ENCODE results near the gene DLGAP4. TPM values are rescaled to one million over a fixed set of nuclear protein-coding genes. Genes with fewer than 3 reads are reported as not detected.
A peak's percentile ranks its signal among the peaks of the same experiment; 100 is the strongest.

DLGAP4 gene
- total RNA-seq, 1 experiment from 2014 or later, result 17.2 TPM

DNA sequence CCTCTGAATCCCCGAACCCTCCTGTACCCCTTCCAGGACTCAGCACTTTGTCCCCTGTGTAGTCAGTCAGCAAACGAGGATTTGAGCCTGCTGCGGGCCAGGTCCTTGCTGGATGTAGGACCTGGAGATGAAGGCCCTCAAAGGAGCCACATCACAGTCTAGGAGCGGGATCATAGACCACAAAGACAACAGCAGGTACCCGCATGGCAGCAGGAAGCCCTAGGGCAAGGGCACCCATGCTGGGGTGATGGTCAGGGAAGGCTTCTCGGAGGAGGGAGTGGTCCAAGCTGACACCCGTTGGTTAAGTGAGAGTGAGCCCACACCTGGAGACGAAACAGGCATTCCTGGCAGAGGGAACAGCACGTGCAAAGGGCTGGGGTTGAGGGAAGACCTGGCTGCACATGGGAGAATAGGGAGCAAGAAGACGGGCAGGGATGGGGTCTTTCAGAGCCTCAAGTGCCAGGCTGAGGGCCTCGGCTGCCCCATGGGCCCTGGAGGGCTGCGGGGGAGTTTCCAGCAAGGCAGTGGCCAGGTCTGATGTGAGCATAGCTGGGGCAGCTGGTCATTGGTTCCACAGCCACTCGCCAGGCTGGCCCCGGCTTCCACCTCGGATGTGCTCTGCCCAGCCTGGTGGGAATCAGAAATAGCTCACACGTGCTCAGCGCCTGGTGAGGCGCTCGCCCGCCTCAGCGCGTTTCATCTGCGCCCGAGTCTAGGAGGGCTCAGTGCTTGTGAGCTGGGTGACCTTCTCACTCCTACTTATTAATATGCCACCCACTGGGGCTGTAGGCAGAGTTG is 15.0 kb downstream of the DLGAP4 start:
- no peak for DNase-seq (ENCODE audit: low read depth)

DNA sequence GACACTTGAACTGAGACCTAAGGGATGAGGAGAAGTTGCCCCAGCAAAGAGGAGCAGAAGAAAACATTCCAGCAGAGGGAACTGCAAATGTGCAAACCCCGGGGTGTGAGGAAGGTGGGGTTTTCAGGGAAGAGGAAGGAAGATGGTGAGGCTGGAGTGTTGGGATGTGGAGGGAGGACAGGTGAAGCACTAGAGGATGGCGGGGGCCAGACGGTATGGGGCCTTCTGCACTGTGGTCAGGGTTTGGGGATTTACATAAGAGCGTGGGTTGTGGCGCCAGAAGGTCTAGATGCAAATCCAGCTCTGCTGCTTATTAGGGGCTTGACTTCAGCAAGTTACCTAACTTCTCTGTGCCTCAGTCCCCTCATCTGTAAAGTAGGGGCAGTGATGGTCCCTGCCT is 16.0 kb downstream of the DLGAP4 start:
- DNase-seq (ENCODE audit: low read depth), result no peak

DNA sequence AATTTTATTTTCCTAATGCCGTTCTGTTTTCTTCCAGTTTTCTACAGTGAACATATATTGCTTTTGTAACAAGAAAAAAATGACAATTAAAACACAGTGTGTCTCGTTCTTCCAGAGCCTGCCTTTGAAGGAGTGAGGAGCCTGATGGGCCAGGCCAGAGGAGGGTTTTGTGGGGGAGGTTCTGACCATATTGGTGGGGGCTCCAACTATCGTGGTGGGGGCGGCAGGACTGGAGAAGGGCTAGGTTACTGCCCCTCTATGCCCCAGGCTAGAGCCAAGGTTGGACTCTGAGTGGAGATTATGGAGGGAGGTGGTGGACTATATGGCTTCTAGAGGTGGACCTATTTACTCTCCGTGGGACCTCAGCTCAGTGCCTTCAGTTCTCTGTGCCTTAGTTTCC is 24.0 kb downstream of the DLGAP4 start:
- no peak for DNase-seq (ENCODE audit: low read depth)

DNA sequence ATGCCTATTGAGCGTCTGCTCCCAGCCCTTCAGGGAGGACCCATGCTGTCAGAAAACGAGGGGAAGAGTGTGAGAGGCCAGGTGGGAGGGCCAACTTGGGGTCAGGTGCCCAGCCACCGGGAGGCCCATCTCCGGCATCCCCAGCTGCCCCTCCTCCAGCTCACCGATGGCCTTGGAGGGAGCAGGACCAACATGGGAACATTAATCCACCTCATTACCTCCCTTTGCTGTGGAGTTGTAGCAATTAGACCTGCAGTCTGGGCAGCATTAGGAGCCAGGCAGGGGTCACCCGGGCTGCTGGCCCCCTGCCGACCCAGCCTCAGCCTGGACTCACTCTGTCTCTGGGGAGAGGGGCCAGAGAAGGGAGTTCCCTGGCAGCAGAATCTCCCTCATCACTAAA is 25.1 kb downstream of the DLGAP4 start:
- DNase-seq (ENCODE audit: low read depth), result no peak

DNA sequence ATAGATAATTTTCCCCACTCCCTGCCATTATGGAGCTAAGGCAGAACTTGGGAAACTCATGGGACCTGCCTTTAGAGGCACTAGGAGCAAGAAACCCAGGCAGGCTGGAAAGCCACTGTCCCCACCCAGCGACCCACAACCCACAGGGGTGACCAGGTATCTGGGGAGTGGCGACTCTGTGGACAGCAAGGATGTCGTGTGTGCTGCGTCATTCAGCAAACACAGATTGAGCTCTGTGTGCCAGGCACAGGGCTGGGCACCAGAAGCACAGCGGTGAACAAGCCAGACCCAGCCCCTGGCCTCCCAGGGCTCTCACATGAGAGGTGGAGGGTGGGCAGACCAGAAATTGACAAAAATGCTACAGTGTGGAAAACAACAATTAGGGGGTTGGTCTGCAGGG is 27.7 kb downstream of the DLGAP4 start:
- no peak for DNase-seq (ENCODE audit: low read depth)

DNA sequence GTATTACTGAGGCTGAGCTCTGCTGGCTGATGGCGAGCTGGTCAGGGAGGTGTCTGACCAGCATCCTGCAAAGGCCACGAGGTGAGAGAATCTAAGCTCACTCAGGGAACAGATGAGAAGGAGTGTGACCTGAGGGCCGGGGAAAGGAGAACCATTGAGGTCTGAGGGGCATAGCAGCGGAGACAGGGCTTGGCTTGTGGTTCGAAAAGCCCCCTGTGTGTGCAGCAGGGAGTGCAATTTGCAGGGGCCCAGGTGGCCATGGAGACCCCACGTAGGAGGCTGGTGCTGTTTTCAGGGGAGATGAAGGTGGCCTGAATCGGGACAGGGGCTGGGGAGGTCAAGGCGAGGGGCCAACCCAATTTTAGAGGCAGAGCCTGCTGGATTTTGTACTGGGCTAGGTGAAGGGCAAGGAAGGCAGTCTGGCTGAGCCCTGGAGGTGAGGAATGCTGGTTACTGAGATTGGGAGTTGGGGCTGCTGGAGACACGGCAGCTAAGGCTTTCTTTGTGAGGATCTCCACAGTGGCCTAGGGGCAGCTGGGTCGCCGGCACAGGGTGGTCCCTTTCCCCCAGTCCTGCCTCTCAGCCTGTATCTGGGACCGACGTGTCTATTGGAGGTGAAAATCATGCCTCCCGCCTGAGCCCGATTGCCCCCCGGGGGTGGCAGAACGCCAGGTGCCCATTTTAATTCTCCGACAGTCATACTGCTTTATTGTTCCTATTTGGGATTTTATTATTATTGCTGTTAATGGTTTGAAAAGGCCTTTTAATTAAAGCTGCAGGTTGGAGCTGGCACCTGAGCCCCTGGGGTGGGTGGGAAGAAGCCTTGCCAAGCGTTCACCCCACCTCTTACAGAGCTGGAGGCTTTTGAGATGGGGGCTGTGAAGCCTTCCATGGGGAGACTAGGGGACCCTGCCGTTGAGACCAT is 28.4 kb downstream of the DLGAP4 start:
- DNase-seq (ENCODE audit: low read depth), result no peak

DNA sequence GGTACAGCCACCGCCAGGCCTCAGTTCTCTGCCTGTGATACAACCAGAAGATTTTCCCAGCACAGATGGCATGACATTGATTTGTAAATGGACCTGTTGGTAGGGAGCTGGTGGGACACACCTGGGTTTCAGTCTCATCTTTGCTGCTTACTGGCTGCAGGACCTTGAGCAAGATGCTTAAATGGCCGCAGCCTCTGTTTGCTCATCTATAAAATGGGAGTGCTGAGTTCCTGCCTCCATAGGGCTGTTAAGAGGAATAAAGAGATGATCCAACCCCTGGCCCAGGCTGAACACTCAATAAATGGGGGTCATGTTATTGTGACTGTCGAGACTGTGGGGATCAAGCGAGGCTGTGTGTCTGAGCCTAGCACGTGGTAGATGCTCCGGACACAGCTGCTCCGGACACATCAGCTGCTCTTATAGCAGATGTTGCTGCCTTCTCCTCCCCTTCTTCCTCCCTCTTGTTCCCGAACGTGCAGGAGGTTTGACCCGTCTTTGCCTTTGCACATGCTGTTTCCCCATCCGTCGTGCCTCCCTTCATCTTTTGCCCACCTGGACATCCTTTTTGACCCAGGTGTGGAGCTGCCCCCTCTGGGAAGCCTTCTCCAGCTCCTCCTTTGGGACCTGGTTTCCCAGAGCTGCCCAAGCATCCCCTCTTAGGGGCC is 29.2 kb downstream of the DLGAP4 start:
- DNase-seq (ENCODE audit: low read depth), result no peak

DNA sequence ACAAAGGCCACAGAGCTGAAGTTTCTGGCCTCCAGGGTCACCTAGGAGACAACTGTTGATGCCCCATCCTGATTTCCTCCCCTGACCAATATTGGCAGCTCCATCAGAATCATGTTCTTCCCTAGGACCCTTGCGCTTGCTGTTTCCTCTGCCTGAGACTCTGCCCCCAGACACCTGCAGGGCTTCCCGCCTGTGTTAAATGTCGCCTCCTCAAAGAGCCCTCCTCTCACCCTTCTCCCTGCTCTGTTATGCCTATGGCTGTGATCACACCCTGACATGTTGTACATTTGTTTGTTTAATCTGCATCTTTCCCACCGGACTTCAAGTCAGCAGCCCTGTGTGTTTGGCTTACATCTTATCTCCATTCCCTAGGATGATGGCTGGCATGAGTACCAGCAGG is 30.1 kb downstream of the DLGAP4 start:
- no peak for DNase-seq (ENCODE audit: low read depth)

DNA sequence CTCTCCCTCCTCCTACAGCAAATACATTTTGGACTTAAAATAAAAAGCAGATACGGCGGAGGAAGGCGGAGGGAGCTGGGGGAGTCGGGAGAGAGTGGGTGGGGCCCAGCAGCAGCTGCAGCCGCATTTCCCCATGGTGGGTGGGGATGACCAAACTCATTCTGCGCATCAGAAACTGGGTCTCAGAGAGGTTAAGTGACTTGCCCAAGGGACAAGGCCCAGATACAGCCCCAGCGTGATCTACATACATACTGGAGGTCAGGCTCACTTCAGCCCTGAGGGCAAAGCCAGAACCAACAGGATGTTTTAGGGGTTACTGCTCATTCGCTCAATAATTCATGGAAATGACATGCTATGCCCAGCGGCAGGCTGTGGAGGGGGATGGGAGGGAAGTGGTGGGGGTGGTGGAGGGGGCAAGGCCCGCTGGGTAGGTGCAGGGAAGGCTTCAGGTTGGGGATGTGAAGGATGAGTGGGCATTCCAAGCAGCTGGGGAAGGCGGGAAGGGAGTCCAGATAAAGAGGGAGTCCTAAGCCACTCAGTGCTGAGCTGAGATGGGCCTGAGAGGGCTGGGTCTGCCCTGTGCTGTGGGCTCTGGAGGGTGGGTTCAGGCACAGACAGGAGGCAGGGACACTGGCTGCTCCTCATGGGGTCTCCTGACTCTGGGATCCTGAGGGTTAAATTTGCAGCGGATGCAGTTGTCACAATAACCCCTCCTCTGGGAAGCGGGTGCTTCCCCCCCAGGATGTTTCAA is 31.0 kb downstream of the DLGAP4 start:
- no peak for DNase-seq (ENCODE audit: low read depth)

DNA sequence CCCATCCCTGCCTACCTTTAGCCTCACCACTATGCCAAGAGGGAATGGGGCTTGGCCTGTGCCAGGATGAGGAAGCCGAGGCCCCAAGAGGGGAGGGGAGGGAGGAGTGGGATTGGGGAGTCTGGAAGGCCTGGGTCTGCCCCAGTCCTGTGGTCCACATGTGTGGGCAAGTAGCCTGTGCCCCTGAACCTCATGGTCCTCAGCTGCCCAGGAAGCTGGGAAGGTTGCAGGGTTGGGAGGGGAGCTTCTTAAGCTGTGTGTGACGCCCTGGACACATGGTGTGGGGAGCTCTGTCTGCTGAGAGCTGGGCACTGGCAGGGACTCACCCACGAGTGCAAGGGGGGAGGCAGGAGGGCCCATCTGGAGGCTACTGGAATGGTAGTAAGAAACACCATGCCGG is 31.7 kb downstream of the DLGAP4 start:
- no peak for DNase-seq (ENCODE audit: low read depth)

DNA sequence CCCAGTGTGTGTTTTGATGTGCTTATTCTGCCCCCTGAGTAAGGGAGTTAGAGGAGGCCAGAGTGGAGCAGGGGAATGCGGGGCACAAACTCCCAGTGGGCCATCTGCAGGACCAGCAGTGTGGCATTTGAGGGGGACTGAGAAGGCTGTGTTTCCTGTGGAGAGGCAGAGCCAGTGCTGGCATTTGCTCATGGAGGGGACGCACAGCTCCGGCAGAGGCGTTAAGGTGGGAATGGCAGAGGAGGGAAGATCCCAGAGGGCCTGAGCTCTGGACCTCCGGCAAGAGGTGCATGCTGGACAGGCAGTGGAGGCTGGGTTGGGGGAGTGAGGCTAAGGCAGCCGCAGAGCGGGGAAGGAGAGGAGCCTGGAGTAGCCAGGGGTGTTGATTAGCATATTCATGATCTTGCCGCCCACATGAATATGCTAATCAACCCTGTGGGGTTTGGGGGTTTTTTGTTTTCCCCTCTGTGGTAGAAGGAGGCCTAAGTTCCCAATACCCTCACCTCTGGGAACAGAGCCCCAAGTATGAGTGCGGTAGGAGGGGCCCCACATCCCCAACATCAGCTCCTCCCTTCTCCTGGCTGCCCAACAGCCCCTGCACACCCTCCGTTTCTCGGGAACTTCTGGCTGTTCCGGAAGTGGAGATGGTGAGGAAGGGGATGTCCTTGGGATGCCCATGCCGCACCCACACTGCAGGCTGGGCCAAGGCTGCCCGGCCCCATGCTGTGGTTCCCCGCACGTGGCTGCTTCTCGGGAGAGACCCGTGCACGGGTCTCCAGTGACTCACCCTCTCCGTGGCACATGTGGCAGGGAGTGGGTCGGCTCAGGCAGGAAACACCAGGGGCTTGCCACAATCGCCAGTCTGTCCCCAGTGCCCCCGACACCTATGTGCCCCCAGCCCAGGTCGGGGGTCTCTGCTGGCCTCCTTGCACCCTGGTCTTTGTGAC is 33.8 kb downstream of the DLGAP4 start:
- DNase-seq (ENCODE audit: low read depth), result peak; percentile 25

DNA sequence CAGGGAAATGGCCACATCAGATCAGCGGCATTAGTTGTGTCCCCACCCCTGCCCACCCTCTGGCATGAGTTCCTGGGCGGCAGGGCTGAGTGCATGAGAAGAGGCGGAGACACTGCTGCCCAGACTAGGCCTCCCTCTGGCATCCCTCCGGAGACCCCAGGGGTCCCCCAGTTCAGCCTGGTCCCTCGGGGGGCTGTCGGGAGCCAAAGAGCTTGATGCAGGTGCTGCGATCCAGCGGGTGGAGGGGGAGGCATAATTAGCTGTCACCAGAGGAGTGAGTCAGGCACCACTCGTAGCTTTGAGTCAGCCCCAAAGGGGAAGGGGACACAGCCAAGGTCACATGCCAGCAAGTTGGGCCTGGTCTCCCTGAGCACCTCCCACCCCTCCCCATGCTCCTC is 34.5 kb downstream of the DLGAP4 start:
- DNase-seq (ENCODE audit: low read depth), result no peak

DNA sequence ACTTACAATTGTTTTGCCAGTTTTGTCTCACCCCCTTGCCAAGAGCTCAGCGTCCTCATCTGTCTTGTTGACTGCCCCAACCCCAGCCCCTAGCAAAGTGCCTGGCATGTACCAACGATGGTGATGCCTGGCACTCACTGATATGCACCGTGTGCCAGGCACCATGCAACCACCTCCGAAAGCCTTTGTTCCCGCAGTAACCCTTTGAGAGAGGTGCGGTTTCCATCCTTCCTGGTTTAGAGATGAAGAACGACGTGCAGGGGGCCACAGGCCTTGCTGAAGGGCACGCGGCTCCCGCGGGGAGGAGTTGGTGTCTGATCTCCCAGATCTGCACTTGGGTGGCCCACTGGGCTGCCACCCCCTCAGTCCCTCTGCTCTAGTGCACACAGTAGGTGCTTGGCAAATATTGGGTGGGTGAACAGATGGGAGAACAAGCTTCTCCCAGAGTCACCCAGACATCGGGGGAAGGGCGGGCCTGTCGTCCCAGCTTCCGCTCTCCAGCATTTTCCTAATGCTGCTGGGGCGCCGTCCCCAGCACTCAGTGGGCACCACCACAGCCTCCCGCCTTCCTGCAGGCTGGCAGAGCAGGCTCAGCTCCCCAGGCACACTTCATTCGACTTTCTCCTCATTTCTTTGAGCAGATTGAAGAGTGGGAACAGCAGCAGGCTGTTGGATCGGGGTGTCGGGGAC is 35.3 kb downstream of the DLGAP4 start:
- DNase-seq (ENCODE audit: low read depth), result no peak

DNA sequence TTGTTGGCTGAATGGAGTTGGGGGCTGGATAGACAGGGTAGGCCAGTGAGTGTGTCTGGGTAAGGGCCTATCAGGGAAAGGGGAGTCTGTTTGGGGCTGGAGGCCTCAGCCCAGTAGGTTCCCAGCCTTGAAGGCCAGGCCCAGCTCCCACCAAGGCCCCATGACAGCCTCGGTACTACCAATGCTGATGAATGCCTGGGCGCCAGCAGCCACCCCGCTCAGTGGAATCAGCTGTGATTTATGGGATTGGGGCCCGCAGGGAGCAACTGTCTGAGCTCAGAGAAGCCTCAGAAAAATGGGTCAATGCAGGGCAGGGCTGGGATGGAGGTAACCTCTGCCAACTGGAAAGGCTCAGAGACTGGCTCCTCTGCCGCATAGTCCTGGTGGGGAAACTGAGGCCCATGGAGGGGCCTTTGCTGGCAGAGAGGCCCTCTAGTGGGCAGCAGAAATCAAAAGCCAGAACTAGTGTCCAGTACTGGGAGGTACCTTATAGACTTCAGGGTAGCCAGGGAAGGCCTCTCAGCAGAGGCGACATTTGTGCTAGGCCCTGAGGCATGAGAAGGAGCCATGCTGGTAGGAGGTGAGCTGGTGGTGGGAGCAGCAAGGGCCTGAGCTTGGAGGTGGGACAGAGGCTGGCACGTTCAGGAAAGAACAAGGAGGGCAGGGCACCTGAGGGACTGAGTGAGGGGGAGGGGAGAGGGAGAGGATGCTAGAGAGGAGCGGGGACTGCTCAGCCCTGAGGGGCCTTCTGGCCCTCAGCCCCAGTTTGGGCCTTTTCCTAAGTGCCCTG is 36.4 kb downstream of the DLGAP4 start:
- DNase-seq (ENCODE audit: low read depth), result no peak

DNA sequence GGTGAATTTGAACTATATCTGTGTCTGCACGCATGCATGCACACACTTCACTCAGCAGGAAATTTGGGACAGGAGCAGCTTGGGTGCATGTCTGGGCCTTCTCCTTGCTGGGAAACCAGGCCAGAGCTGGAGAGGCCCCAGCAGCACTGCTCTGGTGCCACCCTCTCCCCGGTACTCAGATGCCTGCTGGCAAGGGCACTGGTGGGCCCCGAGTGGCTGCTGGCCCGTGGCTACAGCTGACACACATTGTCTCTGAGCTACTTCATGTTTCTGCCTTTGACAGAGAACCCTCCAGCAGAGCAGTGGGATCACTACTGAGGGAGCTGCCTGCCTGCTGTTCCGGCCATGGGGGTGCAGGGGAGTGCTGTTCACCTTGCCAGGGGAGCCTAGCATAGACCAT is 37.5 kb downstream of the DLGAP4 start:
- DNase-seq (ENCODE audit: low read depth), result no peak

DNA sequence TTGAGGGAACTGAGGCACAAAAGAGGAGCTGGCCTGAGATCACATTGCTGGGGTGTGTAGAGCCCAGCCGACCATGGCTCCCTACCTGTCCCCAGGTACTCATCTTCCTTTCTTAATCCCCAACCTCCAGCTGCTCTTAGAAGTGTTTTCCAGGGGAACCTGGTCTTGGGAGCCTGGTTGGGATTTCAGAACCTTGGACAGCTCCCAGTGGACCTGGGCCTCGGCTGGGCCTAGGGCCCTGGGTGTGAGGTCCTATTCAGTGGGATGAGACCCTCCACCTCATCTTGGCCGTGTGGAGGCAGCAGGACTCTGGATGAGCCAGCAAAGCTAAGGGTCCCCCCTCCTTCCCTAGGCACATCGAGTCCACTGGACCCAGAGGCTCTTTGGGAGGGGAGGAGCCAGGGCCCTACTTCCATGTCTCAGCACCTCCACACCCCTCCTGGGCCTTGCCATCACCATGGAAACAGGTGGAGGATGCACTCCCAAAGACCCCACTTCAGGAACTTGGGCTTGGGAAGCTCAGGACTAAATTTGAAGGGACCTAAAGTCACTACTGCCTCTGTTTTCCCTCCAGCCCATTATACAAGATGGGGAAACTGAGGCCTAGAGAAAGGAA is 38.5 kb downstream of the DLGAP4 start:
- peak; percentile 54 for DNase-seq (ENCODE audit: low read depth)

DNA sequence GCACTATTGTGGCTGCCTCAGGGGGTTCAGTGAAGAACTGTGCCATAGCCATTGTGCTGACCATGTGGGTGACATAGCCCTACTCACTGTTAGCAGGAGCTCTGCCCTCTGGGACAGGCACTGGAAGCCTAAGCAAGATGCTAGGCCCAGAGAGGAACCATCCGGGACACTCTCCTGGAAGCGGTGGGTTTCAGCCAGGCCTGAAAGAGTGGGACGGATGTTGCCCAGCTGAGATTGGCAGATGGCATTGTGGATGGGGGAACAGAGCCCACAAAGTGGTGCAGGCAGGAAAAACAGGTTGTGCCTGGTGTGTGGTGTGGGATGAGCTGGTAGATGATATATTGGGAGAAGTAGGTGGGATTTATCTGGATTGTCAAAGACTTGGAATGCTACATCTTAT is 40.1 kb downstream of the DLGAP4 start:
- DNase-seq (ENCODE audit: low read depth), result no peak

DNA sequence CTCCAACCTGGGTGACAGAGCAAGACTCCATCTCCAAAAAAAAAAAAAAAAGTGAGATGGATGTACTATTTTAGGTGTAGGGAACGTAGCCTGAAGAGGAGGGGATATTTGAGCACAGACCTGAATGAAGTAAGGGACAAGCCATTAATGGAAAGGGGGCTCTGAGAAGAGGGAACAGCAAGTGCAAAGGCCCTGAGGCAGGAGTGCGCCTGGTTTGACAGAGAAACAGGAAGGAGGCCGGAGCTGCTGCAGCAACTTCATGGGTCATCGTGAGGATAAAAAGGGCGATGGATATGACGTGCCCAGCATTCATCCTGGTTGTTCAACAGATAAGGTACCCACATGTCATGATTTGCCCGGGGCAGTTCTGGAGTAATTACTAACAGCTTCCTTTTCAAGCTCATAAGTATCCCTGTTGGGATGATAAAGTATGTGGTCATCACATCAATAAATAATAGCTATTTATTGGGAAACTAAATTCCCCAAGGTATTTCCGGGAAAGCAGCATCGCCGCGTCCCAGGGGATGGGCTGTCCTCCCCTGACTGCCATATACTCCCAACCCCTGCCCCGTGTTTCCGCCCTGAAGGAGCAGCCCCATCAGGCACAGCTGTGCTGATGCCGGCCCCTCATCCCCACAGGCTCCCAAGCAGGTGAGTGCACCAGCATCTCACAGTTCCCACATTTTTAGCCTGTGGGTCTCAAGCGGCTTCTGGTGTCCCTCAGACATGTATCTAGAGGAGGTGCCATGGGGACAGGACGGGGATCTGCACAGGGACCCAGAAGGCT is 43.4 kb downstream of the DLGAP4 start:
- peak; percentile 42 for DNase-seq (ENCODE audit: low read depth)
